Endodermal cell (in vitro differentiated cells): ENCODE results near the gene METRN. TPM values are rescaled to one million over a fixed set of nuclear protein-coding genes. Genes with fewer than 3 reads are reported as not detected.

Experiments used
- DNase-seq: peaks from one replicate; pipeline ENCODE4 v3.0.0-alpha.2; 2017
- H3K27ac ChIP-seq: 2 replicates; pipeline ENCODE4 v1.5.1; 2013; ENCODE audit warnings: mild to moderate bottlenecking, low read depth, low read length, moderate library complexity
- H3K27me3 ChIP-seq: 2 replicates; pipeline ENCODE4 v1.6.1; 2013; ENCODE audit warnings: mild to moderate bottlenecking, low read length, moderate library complexity; ENCODE audit not compliant: insufficient read depth, control insufficient read depth, poor library complexity, severe bottlenecking
- H3K36me3 ChIP-seq: 2 replicates; pipeline ENCODE4 v1.7.0; 2013; ENCODE audit warnings: mild to moderate bottlenecking, low read length, moderate library complexity; ENCODE audit not compliant: control insufficient read depth, insufficient read depth
- H3K4me1 ChIP-seq: one replicate; pipeline ENCODE4 v1.7.0; 2013; ENCODE audit warnings: low read length; ENCODE audit not compliant: control insufficient read depth, insufficient read depth
- H3K4me3 ChIP-seq: 2 replicates; pipeline ENCODE4 v1.5.1; 2013; ENCODE audit warnings: mild to moderate bottlenecking, low read length, moderate library complexity
- H3K9ac ChIP-seq: 2 replicates; pipeline ENCODE4 v1.6.1; 2013; ENCODE audit warnings: mild to moderate bottlenecking, low read length, moderate library complexity; ENCODE audit not compliant: poor library complexity, severe bottlenecking; ENCODE audit errors: extremely low read depth
- H3K9me3 ChIP-seq: 2 replicates; pipeline ENCODE4 v1.6.1; 2013; ENCODE audit warnings: mild to moderate bottlenecking, low read length, moderate library complexity; ENCODE audit not compliant: control insufficient read depth
- H3K27ac Mint-ChIP-seq: 2 replicates; pipeline ENCODE4 v1.8.0; 2020; ENCODE audit warnings: mixed read lengths
- H3K27me3 Mint-ChIP-seq: 2 replicates; pipeline ENCODE4 v1.8.0; 2021; ENCODE audit warnings: mild to moderate bottlenecking, mixed read lengths; ENCODE audit not compliant: insufficient read depth
- H3K36me3 Mint-ChIP-seq: 2 replicates; pipeline ENCODE4 v1.8.0; 2020; ENCODE audit warnings: low read depth, mixed read lengths
- H3K4me1 Mint-ChIP-seq: 2 replicates; pipeline ENCODE4 v1.8.0; 2020; ENCODE audit warnings: mixed read lengths
- H3K4me3 Mint-ChIP-seq: 2 replicates; pipeline ENCODE4 v1.8.0; 2020; ENCODE audit warnings: mild to moderate bottlenecking, moderate library complexity, mixed read lengths
- H3K9me3 Mint-ChIP-seq: 2 replicates; pipeline ENCODE4 v1.8.0; 2020; ENCODE audit warnings: mild to moderate bottlenecking, mixed read lengths
- WGBS, 2 experiments: methylation state at CpG; one replicate each; pipeline versions ENCODE4 v1.1.5 to v1.1.7; 2013; ENCODE audit warnings: missing lambda C conversion rate in 2 of 2, mixed read lengths in 1 of 2; ENCODE audit not compliant: insufficient coverage in 1 of 2, insufficient read length in 1 of 2; 5-methylcytosine and 5-hydroxymethylcytosine counted together
- total RNA-seq, 2 donors: library from RNA; stranded (reverse); fragmentation: NEBNext Ultra II Directional in 1 of 2; extraction: Animal tissue kit (Norgen Biotek cat#: 25700) in 1 of 2; gene quantifications; 2 replicates in 1 of 2; 3 replicates in 1 of 2; pipeline ENCODE4 v1.2.1, GENCODE V29; 2021
- TF ChIP-seq, protein P1 (sequence below): fragments of 200-600 bp; sonication (generic); conservative IDR thresholded peaks from 2 replicates; pipeline ENCODE4 v1.5.0; 2021; ENCODE audit warnings: antibody characterized with exemption, mild to moderate bottlenecking

METRN gene
- total RNA-seq, 2 donors from 2014 or later: 33.4 to 38.5 TPM

DNA sequence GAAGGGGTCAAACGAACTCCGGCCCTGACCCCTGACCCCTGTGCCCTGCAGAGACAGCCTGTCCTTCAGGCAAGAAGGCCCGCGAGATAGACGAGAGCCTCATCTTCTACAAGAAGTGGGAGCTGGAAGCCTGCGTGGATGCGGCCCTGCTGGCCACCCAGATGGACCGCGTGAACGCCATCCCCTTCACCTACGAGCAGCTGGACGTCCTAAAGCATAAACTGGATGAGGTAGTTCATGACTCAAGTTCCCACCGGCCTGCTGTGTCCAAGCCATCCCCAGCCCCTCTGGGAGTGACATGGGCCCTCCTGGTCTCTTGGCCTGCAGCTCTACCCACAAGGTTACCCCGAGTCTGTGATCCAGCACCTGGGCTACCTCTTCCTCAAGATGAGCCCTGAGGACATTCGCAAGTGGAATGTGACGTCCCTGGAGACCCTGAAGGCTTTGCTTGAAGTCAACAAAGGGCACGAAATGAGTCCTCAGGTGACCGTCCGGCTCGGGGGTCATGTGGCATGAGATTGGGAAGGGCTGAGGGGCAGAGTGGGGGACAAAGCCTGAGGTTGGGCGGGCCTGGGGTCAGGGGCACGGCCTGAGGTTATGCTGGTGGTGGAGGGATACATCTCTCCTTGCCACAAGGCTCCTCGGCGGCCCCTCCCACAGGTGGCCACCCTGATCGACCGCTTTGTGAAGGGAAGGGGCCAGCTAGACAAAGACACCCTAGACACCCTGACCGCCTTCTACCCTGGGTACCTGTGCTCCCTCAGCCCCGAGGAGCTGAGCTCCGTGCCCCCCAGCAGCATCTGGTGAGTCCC lies 51.3 kb downstream of the METRN start:
- H3K27ac Mint-ChIP-seq: no peak overlapping the region
- Histone ChIP-seq H3K4me1 (no peaks in the 10 kb centered on the region), H3K27ac (no peak overlapping the region), H3K9me3 (no peaks in the 10 kb centered on the region), H3K27me3 (no peaks in the 10 kb centered on the region), H3K36me3 (no peaks in the 10 kb centered on the region), H3K4me3 (no peak overlapping the region), H3K9ac (no peak overlapping the region)
- no peak for DNase-seq
- 94 to 97% methylated on average over 25 to 29 of the region's 29 CpGs for WGBS, 2 experiments
- H3K4me1 Mint-ChIP-seq: no peaks in the 10 kb centered on the region
- TF ChIP-seq, protein P1, sequence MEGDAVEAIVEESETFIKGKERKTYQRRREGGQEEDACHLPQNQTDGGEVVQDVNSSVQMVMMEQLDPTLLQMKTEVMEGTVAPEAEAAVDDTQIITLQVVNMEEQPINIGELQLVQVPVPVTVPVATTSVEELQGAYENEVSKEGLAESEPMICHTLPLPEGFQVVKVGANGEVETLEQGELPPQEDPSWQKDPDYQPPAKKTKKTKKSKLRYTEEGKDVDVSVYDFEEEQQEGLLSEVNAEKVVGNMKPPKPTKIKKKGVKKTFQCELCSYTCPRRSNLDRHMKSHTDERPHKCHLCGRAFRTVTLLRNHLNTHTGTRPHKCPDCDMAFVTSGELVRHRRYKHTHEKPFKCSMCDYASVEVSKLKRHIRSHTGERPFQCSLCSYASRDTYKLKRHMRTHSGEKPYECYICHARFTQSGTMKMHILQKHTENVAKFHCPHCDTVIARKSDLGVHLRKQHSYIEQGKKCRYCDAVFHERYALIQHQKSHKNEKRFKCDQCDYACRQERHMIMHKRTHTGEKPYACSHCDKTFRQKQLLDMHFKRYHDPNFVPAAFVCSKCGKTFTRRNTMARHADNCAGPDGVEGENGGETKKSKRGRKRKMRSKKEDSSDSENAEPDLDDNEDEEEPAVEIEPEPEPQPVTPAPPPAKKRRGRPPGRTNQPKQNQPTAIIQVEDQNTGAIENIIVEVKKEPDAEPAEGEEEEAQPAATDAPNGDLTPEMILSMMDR: no peak
- no peak overlapping the region for H3K4me3 Mint-ChIP-seq
- H3K9me3 Mint-ChIP-seq: no peaks in the 10 kb centered on the region
- no peaks in the 10 kb centered on the region for H3K27me3 Mint-ChIP-seq
- H3K36me3 Mint-ChIP-seq: no peaks in the 10 kb centered on the region

DNA sequence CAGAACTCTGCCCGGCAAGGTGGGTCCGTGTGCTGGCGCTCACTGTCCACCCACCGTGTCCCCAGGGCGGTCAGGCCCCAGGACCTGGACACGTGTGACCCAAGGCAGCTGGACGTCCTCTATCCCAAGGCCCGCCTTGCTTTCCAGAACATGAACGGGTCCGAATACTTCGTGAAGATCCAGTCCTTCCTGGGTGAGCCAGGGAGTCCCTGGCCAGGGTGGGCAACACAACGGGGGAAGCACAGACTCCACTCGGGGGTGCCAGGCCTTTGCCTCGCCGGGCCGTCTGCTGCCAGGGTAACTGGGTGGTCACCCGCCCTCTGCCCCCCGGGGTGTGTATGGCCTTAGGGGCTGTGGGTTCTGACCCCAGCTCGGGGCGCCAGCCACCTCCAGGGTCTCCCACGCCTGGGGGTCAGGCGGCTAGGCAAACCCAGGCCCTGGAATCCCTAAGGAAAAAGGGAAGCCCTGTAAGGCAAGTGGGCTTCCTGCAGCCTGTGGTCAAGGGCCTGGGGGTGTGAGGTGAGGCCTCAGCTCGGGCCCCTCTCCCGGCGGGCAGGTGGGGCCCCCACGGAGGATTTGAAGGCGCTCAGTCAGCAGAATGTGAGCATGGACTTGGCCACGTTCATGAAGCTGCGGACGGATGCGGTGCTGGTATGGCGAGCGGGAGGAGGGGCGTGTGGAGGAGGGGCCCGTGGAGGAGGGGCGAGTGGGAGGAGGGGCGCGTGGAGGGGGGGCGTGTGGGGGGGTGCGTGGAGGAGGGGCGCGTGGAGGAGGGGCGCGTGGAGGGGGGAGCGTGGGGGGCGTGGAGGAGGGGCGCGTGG lies 52.1 kb downstream of the METRN start:
- no peak overlapping the region for H3K4me3 Mint-ChIP-seq
- no peak overlapping the region for H3K4me3 ChIP-seq
- no peaks in the 10 kb centered on the region for H3K9me3 Mint-ChIP-seq
- no peaks in the 10 kb centered on the region for H3K4me1 ChIP-seq
- WGBS, 2 experiments: 87 to 94% methylated on average over 13 to 31 of the region's 48 CpGs
- DNase-seq: no peak
- H3K4me1 Mint-ChIP-seq: no peaks in the 10 kb centered on the region
- TF ChIP-seq, protein P1: no peak
- H3K36me3 ChIP-seq: no peaks in the 10 kb centered on the region
- no peaks in the 10 kb centered on the region for H3K27me3 ChIP-seq
- no peaks in the 10 kb centered on the region for H3K9me3 ChIP-seq
- no peaks in the 10 kb centered on the region for H3K36me3 Mint-ChIP-seq
- no peak overlapping the region for H3K27ac ChIP-seq
- no peak overlapping the region for H3K9ac ChIP-seq
- no peak overlapping the region for H3K27ac Mint-ChIP-seq
- no peaks in the 10 kb centered on the region for H3K27me3 Mint-ChIP-seq

DNA sequence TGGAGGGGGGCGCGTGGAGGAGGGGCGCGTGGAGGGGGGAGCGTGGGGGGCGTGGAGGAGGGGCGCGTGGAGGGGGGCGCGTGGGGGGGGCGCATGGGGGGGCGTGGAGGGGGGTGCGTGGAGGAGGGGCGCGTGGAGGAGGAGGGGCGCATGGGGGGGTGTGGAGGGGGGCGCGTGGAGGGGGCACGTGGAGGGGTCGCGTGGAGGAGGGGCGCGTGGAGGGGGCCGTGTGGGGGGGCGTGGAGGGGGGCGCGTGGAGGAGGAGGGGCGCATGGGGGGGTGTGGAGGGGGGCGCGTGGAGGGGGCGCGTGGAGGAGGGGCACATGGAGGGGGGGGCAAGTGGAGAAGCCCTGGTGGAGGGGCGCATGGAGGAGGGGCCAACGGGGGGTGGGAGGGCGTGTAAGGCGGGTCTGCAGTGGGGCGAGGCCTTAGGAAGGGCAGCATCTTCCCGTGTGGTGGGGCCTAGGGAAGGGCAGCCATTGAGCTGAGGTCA lies 52.9 kb downstream of the METRN start:
- TF ChIP-seq, protein P1: no peak
- H3K9ac ChIP-seq: no peak overlapping the region
- H3K9me3 ChIP-seq: no peaks in the 10 kb centered on the region
- Mint-ChIP-seq H3K9me3 (no peaks in the 10 kb centered on the region), H3K36me3 (no peaks in the 10 kb centered on the region), H3K27me3 (no peaks in the 10 kb centered on the region), H3K27ac (no peak overlapping the region), H3K4me3 (no peak overlapping the region), H3K4me1 (no peaks in the 10 kb centered on the region)
- H3K27me3 ChIP-seq: no peaks in the 10 kb centered on the region
- no peak overlapping the region for H3K27ac ChIP-seq
- H3K4me3 ChIP-seq: no peak overlapping the region
- WGBS, 2 experiments: 83 to 87% methylated on average over 4 to 5 of the region's 38 CpGs
- DNase-seq: no peak
- no peaks in the 10 kb centered on the region for H3K4me1 ChIP-seq
- H3K36me3 ChIP-seq: no peaks in the 10 kb centered on the region
